ENCODE results near the gene CUL2.

Gene CUL2

GRCh38 chr10:35079265-35079664 lies 10.9 kb downstream of the CUL2 start:
- Histone ChIP-seq H3K27ac (no peak overlapping the region), H3K9me3 (ENCODE audit: severe bottlenecking) (no peaks in the 10 kb centered on the region), H3K36me3 (no peaks in the 10 kb centered on the region), H3K27me3 (ENCODE audit: insufficient read depth, low read depth, severe bottlenecking) (no peaks in the 10 kb centered on the region), H3K4me3 (ENCODE audit: low read depth, low read length) (no peak overlapping the region)
- no peak for TF ChIP-seq CTCF (IDR thresholded peaks at IDR 0.05; ENCODE audit: low read depth, low read length)
- no peak for DNase-seq

GRCh38 chr10:35075228-35075627 lies 14.9 kb downstream of the CUL2 start:
- TF ChIP-seq CTCF (IDR thresholded peaks at IDR 0.05; ENCODE audit: low read depth, low read length) = no peak
- H3K4me3 ChIP-seq (ENCODE audit: low read depth, low read length) = no peak overlapping the region
- no peaks in the 10 kb centered on the region for H3K27me3 ChIP-seq (ENCODE audit: insufficient read depth, low read depth, severe bottlenecking)

GRCh38 chr10:35074266-35074665 lies 15.9 kb downstream of the CUL2 start:
- H3K27me3 ChIP-seq (ENCODE audit: insufficient read depth, low read depth, severe bottlenecking) = no peaks in the 10 kb centered on the region

More at GRCh38 chr10:35075228-35075627, 14.9 kb downstream of the CUL2 start:
- Histone ChIP-seq H3K9me3 (ENCODE audit: severe bottlenecking) (no peaks in the 10 kb centered on the region), H3K36me3 (no peaks in the 10 kb centered on the region), H3K27ac (no peak overlapping the region)
- no peak for DNase-seq

GRCh38 chr10:35070521-35070920 lies 19.6 kb downstream of the CUL2 start:
- no peaks in the 10 kb centered on the region for H3K27me3 ChIP-seq (ENCODE audit: insufficient read depth, low read depth, severe bottlenecking)
- no peak for DNase-seq
- no peaks in the 10 kb centered on the region for H3K9me3 ChIP-seq (ENCODE audit: severe bottlenecking)
- no peak for TF ChIP-seq CTCF (IDR thresholded peaks at IDR 0.05; ENCODE audit: low read depth, low read length)
- H3K27ac ChIP-seq = no peak overlapping the region
- H3K4me3 ChIP-seq (ENCODE audit: low read depth, low read length) = no peak overlapping the region
- H3K36me3 ChIP-seq = no peaks in the 10 kb centered on the region

More at GRCh38 chr10:35074266-35074665, 15.9 kb downstream of the CUL2 start:
- TF ChIP-seq CTCF (IDR thresholded peaks at IDR 0.05; ENCODE audit: low read depth, low read length) = no peak
- H3K36me3 ChIP-seq = no peaks in the 10 kb centered on the region
- H3K27ac ChIP-seq = no peak overlapping the region
- H3K9me3 ChIP-seq (ENCODE audit: severe bottlenecking) = no peaks in the 10 kb centered on the region
- H3K4me3 ChIP-seq (ENCODE audit: low read depth, low read length) = no peak overlapping the region
- no peak for DNase-seq

- Histone ChIP-seq H3K4me3 (ENCODE audit: low read depth, low read length) (no peak overlapping the region), H3K27ac (no peak overlapping the region), H3K36me3 (no peaks in the 10 kb centered on the region), H3K27me3 (ENCODE audit: insufficient read depth, low read depth, severe bottlenecking) (no peaks in the 10 kb centered on the region), H3K9me3 (ENCODE audit: severe bottlenecking) (no peaks in the 10 kb centered on the region)
- DNase-seq = no peak
- TF ChIP-seq CTCF (IDR thresholded peaks at IDR 0.05; ENCODE audit: low read depth, low read length) = no peak
These were observed 26.2 kb downstream of the CUL2 start for GRCh38 chr10:35063837-35064454.

- H3K27ac ChIP-seq = no peak overlapping the region
- H3K4me3 ChIP-seq (ENCODE audit: low read depth, low read length) = no peak overlapping the region
- no peaks in the 10 kb centered on the region for H3K9me3 ChIP-seq (ENCODE audit: severe bottlenecking)
- TF ChIP-seq CTCF (IDR thresholded peaks at IDR 0.05; ENCODE audit: low read depth, low read length) = no peak
- no peaks in the 10 kb centered on the region for H3K27me3 ChIP-seq (ENCODE audit: insufficient read depth, low read depth, severe bottlenecking)
- DNase-seq = no peak
- no peaks in the 10 kb centered on the region for H3K36me3 ChIP-seq
These were observed 30.7 kb downstream of the CUL2 start for GRCh38 chr10:35059481-35059880.

Data from WERI-Rb-1 (cell line).